HEK293 (cell line): ENCODE data around the gene SIRT1.

Experiments used
- FEZF1 ChIP-seq: fragments of 450-650 bp; formaldehyde crosslinking; IDR thresholded peaks from 2 replicates; pipeline ENCODE4 v1.5.1; 2016; ENCODE audit warnings: missing biosample characterization, missing genetic modification characterization
- GFI1B ChIP-seq: fragments of 450-650 bp; formaldehyde crosslinking; IDR thresholded peaks from 2 replicates; pipeline ENCODE4 v1.5.1; 2016; ENCODE audit warnings: missing biosample characterization, missing genetic modification characterization
- GLIS2 ChIP-seq: fragments of 450-650 bp; formaldehyde crosslinking; IDR thresholded peaks from 2 replicates; pipeline ENCODE4 v1.5.1; 2016; ENCODE audit warnings: missing biosample characterization, missing genetic modification characterization
- PRDM10 ChIP-seq: fragments of 450-650 bp; formaldehyde crosslinking; IDR thresholded peaks from 2 replicates; pipeline ENCODE4 v1.5.1; 2016; ENCODE audit warnings: missing biosample characterization, missing genetic modification characterization
- RBAK ChIP-seq: fragments of 450-650 bp; formaldehyde crosslinking; IDR thresholded peaks from 2 replicates; pipeline ENCODE4 v1.5.1; 2016; ENCODE audit warnings: missing biosample characterization, missing genetic modification characterization
- YY2 ChIP-seq: fragments of 450-650 bp; formaldehyde crosslinking; IDR thresholded peaks from 2 replicates; pipeline ENCODE4 v1.5.1; 2016; ENCODE audit warnings: missing biosample characterization, missing genetic modification characterization
- ZBTB17 ChIP-seq: fragments of 450-650 bp; formaldehyde crosslinking; IDR thresholded peaks from 2 replicates; pipeline ENCODE4 v1.5.1; 2016; ENCODE audit warnings: missing biosample characterization, missing genetic modification characterization
- ZBTB21 ChIP-seq: fragments of 450-650 bp; formaldehyde crosslinking; IDR thresholded peaks from 2 replicates; pipeline ENCODE4 v1.5.1; 2017; ENCODE audit warnings: missing biosample characterization, missing genetic modification characterization
- ZBTB26 ChIP-seq: fragments of 450-650 bp; formaldehyde crosslinking; optimal IDR thresholded peaks from 2 replicates; pipeline ENCODE3; 2016; ENCODE audit warnings: missing biosample characterization, mild to moderate bottlenecking, missing genetic modification characterization
- ZNF133 ChIP-seq: fragments of 450-650 bp; formaldehyde crosslinking; IDR thresholded peaks from 2 replicates; pipeline ENCODE4 v1.5.1; 2016; ENCODE audit warnings: missing biosample characterization, missing genetic modification characterization
- ZNF174 ChIP-seq: fragments of 450-650 bp; formaldehyde crosslinking; IDR thresholded peaks from 2 replicates; pipeline ENCODE4 v1.5.0; 2017; ENCODE audit warnings: missing biosample characterization, mild to moderate bottlenecking, missing genetic modification characterization
- ZNF202 ChIP-seq: fragments of 450-650 bp; formaldehyde crosslinking; IDR thresholded peaks from 2 replicates; pipeline ENCODE4 v1.5.1; 2016; ENCODE audit warnings: missing biosample characterization, missing genetic modification characterization, borderline replicate concordance
- ZNF23 ChIP-seq: fragments of 450-650 bp; formaldehyde crosslinking; IDR thresholded peaks from 2 replicates; pipeline ENCODE4 v1.5.1; 2016; ENCODE audit warnings: missing biosample characterization, missing genetic modification characterization, borderline replicate concordance
- ZNF239 ChIP-seq: fragments of 450-650 bp; formaldehyde crosslinking; IDR thresholded peaks from 2 replicates; pipeline ENCODE4 v1.5.1; 2016; ENCODE audit warnings: missing biosample characterization, missing genetic modification characterization
- ZNF335 ChIP-seq: fragments of 450-650 bp; formaldehyde crosslinking; conservative IDR thresholded peaks from 2 replicates; pipeline ENCODE4 v1.5.1; 2016; ENCODE audit warnings: missing biosample characterization, missing genetic modification characterization
- ZNF501 ChIP-seq: fragments of 450-650 bp; formaldehyde crosslinking; IDR thresholded peaks from 2 replicates; pipeline ENCODE4 v1.5.1; 2016; ENCODE audit warnings: missing biosample characterization, missing genetic modification characterization
- ZNF510 ChIP-seq: fragments of 450-650 bp; formaldehyde crosslinking; IDR thresholded peaks from 2 replicates; pipeline ENCODE4 v1.5.1; 2018; ENCODE audit warnings: mild to moderate bottlenecking, missing genetic modification characterization, missing biosample characterization; ENCODE audit not compliant: insufficient replicate concordance
- ZNF544 ChIP-seq: fragments of 450-650 bp; formaldehyde crosslinking; IDR thresholded peaks from 2 replicates; pipeline ENCODE4 v1.5.0; 2017; ENCODE audit warnings: missing biosample characterization, missing genetic modification characterization
- ZNF548 ChIP-seq: fragments of 450-650 bp; formaldehyde crosslinking; IDR thresholded peaks from 2 replicates; pipeline ENCODE4 v1.5.1; 2016; ENCODE audit warnings: missing biosample characterization, missing genetic modification characterization
- ZNF561 ChIP-seq: fragments of 450-650 bp; IDR thresholded peaks from 2 replicates; pipeline ENCODE4 v1.5.1; 2018; ENCODE audit warnings: missing biosample characterization, missing genetic modification characterization, borderline replicate concordance
- ZNF639 ChIP-seq: fragments of 450-650 bp; formaldehyde crosslinking; IDR thresholded peaks from 2 replicates; pipeline ENCODE4 v1.5.1; 2016; ENCODE audit warnings: missing biosample characterization, missing genetic modification characterization
- ZXDB ChIP-seq: fragments of 450-650 bp; formaldehyde crosslinking; IDR thresholded peaks from 2 replicates; pipeline ENCODE4 v1.5.1; 2016; ENCODE audit warnings: missing biosample characterization, missing genetic modification characterization
- TF ChIP-seq, protein P1 (sequence below): fragments of 450-650 bp; formaldehyde crosslinking; IDR thresholded peaks from 2 replicates; pipeline ENCODE4; 2016; ENCODE audit warnings: missing biosample characterization, missing genetic modification characterization
- TF ChIP-seq, protein P2 (sequence below): fragments of 450-650 bp; formaldehyde crosslinking; IDR thresholded peaks from 2 replicates; pipeline ENCODE4 v1.5.1; 2016; ENCODE audit warnings: missing biosample characterization, missing genetic modification characterization
- TF ChIP-seq, protein P3 (sequence below): fragments of 450-650 bp; formaldehyde crosslinking; conservative IDR thresholded peaks from 2 replicates; pipeline ENCODE4 v1.5.1; 2016; ENCODE audit warnings: low read depth, missing biosample characterization, missing genetic modification characterization

SIRT1 gene

GRCh38 chr10:67884842-67885670, 600 bp downstream of the SIRT1 start (continued):
- TF ChIP-seq PRDM10 (tag by site-specific recombination): peak; percentile 26; the same call in 1 of the 2 replicates
- no peak for TF ChIP-seq ZNF174 (tag by site-specific recombination)
- no peak for TF ChIP-seq ZBTB17 (tag by site-specific recombination)
- no peak for TF ChIP-seq YY2
- peak; percentile 20; the same call in 1 of the 2 replicates for TF ChIP-seq ZXDB
- 0 out of 2 replicates have a peak, but pooled peaks have one; percentile 16 for TF ChIP-seq ZBTB21
- TF ChIP-seq FEZF1 (tag by site-specific recombination): no peak
- peak; percentile 62; the same call in 1 of the 2 replicates for TF ChIP-seq ZNF335
- TF ChIP-seq ZNF23 (tag by site-specific recombination): no peak
- no peak for TF ChIP-seq RBAK
- TF ChIP-seq, protein P1, sequence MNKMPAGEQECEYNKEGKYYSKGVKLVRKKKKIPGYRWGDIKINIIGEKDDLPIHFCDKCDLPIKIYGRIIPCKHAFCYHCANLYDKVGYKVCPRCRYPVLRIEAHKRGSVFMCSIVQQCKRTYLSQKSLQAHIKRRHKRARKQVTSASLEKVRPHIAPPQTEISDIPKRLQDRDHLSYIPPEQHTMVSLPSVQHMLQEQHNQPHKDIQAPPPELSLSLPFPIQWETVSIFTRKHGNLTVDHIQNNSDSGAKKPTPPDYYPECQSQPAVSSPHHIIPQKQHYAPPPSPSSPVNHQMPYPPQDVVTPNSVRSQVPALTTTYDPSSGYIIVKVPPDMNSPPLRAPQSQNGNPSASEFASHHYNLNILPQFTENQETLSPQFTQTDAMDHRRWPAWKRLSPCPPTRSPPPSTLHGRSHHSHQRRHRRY (tag by site-specific recombination): no peak
- TF ChIP-seq ZNF501 (tag by site-specific recombination): peak; percentile 70; the same call in 1 of the 2 replicates
- peak; percentile 78 for TF ChIP-seq ZBTB26
- TF ChIP-seq GFI1B (tag by site-specific recombination): no peak
- TF ChIP-seq ZNF561: peak; percentile 71; the same call in 1 of the 2 replicates
- TF ChIP-seq ZNF202 (tag by site-specific recombination): no peak
- TF ChIP-seq ZNF548 (tag by site-specific recombination): no peak
- TF ChIP-seq ZNF133 (tag by site-specific recombination): no peak
- no peak for TF ChIP-seq ZNF639 (tag by site-specific recombination)
- peak; percentile 49 for TF ChIP-seq GLIS2 (tag by site-specific recombination)
- TF ChIP-seq, protein P2, sequence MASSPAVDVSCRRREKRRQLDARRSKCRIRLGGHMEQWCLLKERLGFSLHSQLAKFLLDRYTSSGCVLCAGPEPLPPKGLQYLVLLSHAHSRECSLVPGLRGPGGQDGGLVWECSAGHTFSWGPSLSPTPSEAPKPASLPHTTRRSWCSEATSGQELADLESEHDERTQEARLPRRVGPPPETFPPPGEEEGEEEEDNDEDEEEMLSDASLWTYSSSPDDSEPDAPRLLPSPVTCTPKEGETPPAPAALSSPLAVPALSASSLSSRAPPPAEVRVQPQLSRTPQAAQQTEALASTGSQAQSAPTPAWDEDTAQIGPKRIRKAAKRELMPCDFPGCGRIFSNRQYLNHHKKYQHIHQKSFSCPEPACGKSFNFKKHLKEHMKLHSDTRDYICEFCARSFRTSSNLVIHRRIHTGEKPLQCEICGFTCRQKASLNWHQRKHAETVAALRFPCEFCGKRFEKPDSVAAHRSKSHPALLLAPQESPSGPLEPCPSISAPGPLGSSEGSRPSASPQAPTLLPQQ (tag by site-specific recombination): peak; percentile 26
- TF ChIP-seq, protein P3, sequence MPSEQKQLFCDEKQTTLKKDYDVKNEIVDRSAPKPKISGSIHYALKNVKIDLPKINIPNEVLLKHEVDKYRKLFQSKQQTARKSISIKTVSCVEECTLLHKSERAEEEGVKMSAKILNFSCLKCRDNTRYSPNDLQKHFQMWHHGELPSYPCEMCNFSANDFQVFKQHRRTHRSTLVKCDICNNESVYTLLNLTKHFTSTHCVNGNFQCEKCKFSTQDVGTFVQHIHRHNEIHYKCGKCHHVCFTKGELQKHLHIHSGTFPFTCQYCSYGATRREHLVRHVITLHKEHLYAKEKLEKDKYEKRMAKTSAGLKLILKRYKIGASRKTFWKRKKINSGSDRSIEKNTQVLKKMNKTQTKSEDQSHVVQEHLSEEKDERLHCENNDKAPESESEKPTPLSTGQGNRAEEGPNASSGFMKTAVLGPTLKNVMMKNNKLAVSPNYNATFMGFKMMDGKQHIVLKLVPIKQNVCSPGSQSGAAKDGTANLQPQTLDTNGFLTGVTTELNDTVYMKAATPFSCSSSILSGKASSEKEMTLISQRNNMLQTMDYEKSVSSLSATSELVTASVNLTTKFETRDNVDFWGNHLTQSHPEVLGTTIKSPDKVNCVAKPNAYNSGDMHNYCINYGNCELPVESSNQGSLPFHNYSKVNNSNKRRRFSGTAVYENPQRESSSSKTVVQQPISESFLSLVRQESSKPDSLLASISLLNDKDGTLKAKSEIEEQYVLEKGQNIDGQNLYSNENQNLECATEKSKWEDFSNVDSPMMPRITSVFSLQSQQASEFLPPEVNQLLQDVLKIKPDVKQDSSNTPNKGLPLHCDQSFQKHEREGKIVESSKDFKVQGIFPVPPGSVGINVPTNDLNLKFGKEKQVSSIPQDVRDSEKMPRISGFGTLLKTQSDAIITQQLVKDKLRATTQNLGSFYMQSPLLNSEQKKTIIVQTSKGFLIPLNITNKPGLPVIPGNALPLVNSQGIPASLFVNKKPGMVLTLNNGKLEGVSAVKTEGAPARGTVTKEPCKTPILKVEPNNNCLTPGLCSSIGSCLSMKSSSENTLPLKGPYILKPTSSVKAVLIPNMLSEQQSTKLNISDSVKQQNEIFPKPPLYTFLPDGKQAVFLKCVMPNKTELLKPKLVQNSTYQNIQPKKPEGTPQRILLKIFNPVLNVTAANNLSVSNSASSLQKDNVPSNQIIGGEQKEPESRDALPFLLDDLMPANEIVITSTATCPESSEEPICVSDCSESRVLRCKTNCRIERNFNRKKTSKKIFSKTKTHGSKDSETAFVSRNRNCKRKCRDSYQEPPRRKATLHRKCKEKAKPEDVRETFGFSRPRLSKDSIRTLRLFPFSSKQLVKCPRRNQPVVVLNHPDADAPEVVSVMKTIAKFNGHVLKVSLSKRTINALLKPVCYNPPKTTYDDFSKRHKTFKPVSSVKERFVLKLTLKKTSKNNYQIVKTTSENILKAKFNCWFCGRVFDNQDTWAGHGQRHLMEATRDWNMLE: no peak
- 0 out of 2 replicates have a peak, but pooled peaks have one; percentile 19 for TF ChIP-seq ZNF239 (tag by site-specific recombination)
- TF ChIP-seq ZNF544: no peak
- no peak for TF ChIP-seq ZNF510 (tag by site-specific recombination)
